SK-N-SH treated with all-trans-retinoic acid at 6 μM for 48 hours (cell line): ENCODE measurements around the gene SLC35E1.

Source experiments
- ATAC-seq: fragments of 200-7000 bp; cut with Tn5 transposase; 3 replicates; pipeline ENCODE4 v1.9.1; 2020; ENCODE audit warnings: mild to moderate bottlenecking, moderate library complexity
- ARNTL ChIP-seq: fragments of 450-650 bp; formaldehyde crosslinking; IDR thresholded peaks from 2 replicates; pipeline ENCODE4 v1.5.0; 2020; ENCODE audit warnings: low read depth, mild to moderate bottlenecking, moderate library complexity, borderline replicate concordance
- BACH2 ChIP-seq: fragments of 250-450 bp; sonication (Bioruptor Pico); IDR thresholded peaks from 2 replicates; pipeline ENCODE4 v1.9.0; 2021; ENCODE audit warnings: mild to moderate bottlenecking, borderline replicate concordance
- CSDC2 ChIP-seq: fragments of 250-450 bp; sonication (Bioruptor Pico); IDR thresholded peaks from 2 replicates; pipeline ENCODE4 v1.5.0; 2020; ENCODE audit warnings: mild to moderate bottlenecking, moderate library complexity
- GLIS3 ChIP-seq: fragments of 250-450 bp; sonication (Bioruptor Pico); IDR thresholded peaks from 2 replicates; pipeline ENCODE4 v1.5.0; 2020; ENCODE audit warnings: mild to moderate bottlenecking, moderate library complexity
- ISL1 ChIP-seq: fragments of 250-450 bp; sonication (Bioruptor Pico); IDR thresholded peaks from 2 replicates; pipeline ENCODE4 v2.1.2; 2022; ENCODE audit warnings: mild to moderate bottlenecking, moderate library complexity
- OSR1 ChIP-seq: fragments of 250-450 bp; sonication (Bioruptor Pico); IDR thresholded peaks from 2 replicates; pipeline ENCODE4 v1.8.0; 2022; ENCODE audit warnings: moderate library complexity, mild to moderate bottlenecking, inconsistent platforms
- PPARA ChIP-seq: fragments of 250-450 bp; sonication (Bioruptor Pico); IDR thresholded peaks from 2 replicates; pipeline ENCODE4 v1.5.0; 2020; ENCODE audit warnings: mild to moderate bottlenecking, borderline replicate concordance
- RARB ChIP-seq: fragments of 250-450 bp; sonication (Bioruptor Pico); IDR thresholded peaks from 2 replicates; pipeline ENCODE4 v1.8.0; 2021; ENCODE audit warnings: mild to moderate bottlenecking, moderate library complexity
- SNAI2 ChIP-seq: fragments of 250-450 bp; sonication (Bioruptor Pico); IDR thresholded peaks from 2 replicates; pipeline ENCODE4 v1.5.0; 2020; ENCODE audit warnings: mild to moderate bottlenecking, moderate library complexity
- TCF4 ChIP-seq: fragments of 250-450 bp; sonication (Bioruptor Pico); IDR thresholded peaks from 2 replicates; pipeline ENCODE4 v1.8.0; 2021; ENCODE audit warnings: mild to moderate bottlenecking, moderate library complexity, borderline replicate concordance
- TOX ChIP-seq: fragments of 250-450 bp; sonication (Bioruptor Pico); IDR thresholded peaks from 2 replicates; pipeline ENCODE4 v1.8.0; 2021; ENCODE audit warnings: mild to moderate bottlenecking, moderate library complexity, borderline replicate concordance
- ZC3H10 ChIP-seq: fragments of 250-450 bp; sonication (Bioruptor Pico); IDR thresholded peaks from 2 replicates; pipeline ENCODE4 v1.5.1; 2021; ENCODE audit warnings: mild to moderate bottlenecking, moderate library complexity
- ZFP3 ChIP-seq: fragments of 250-450 bp; sonication (Bioruptor Pico); IDR thresholded peaks from 2 replicates; pipeline ENCODE4 v1.5.0; 2020; ENCODE audit warnings: mild to moderate bottlenecking, moderate library complexity
- ZFP30 ChIP-seq: fragments of 450-650 bp; formaldehyde crosslinking; IDR thresholded peaks from 2 replicates; pipeline ENCODE4 v1.5.0; 2022; ENCODE audit warnings: mild to moderate bottlenecking, moderate library complexity
- ZNF565 ChIP-seq: fragments of 450-650 bp; formaldehyde crosslinking; conservative IDR thresholded peaks from 2 replicates; pipeline ENCODE4 v1.5.0; 2020; ENCODE audit warnings: low read depth, mild to moderate bottlenecking, moderate library complexity
- ZNF8 ChIP-seq: fragments of 450-650 bp; formaldehyde crosslinking; IDR thresholded peaks from 2 replicates; pipeline ENCODE4 v1.5.0; 2020; ENCODE audit warnings: mild to moderate bottlenecking, moderate library complexity
- TF ChIP-seq, protein P1 (sequence below): fragments of 250-450 bp; sonication (Bioruptor Pico); IDR thresholded peaks from 2 replicates; pipeline ENCODE4 v1.5.1; 2020; ENCODE audit warnings: low read depth, mild to moderate bottlenecking, moderate library complexity
- TF ChIP-seq, protein P2 (sequence below): fragments of 250-450 bp; sonication (Bioruptor Pico); IDR thresholded peaks from 2 replicates; pipeline ENCODE4 v1.8.0; 2020; ENCODE audit warnings: mild to moderate bottlenecking, moderate library complexity, borderline replicate concordance
- TF ChIP-seq, protein P3 (sequence below): fragments of 250-450 bp; sonication (Bioruptor Pico); IDR thresholded peaks from 2 replicates; pipeline ENCODE4 v1.5.1; 2021; ENCODE audit warnings: mild to moderate bottlenecking, moderate library complexity
- TF ChIP-seq, protein P4 (sequence below): fragments of 250-450 bp; sonication (Bioruptor Pico); IDR thresholded peaks from 2 replicates; pipeline ENCODE4 v1.5.0; 2020; ENCODE audit warnings: mild to moderate bottlenecking, moderate library complexity
- TF ChIP-seq, protein P5 (sequence below): fragments of 250-450 bp; sonication (Bioruptor Pico); IDR thresholded peaks from 2 replicates; pipeline ENCODE4 v1.8.0; 2021; ENCODE audit warnings: low read depth, mild to moderate bottlenecking, moderate library complexity, borderline replicate concordance

SLC35E1 gene

DNA sequence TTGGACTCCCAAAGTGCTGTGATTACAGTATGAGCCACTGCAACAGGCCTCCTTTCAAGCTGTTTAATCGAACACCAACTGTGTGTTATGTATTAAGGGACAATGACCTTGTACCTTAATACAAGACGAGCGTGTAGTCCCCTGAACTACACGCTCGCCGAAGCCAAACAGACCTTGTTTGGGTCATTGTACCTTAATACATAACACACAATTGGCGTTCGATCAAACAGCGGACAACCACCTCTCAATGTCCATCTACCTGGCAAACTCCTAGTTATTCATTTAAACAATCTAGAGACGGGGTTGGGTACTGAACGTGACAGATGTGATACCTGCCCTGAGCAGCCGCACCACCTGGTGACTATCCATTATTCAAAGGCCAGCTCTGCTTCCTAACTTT lies 31.3 kb downstream of the SLC35E1 start:
- no peak for ATAC-seq
- TF ChIP-seq ARNTL (CRISPR knock-in tag) (no peak), ZNF8 (no peak), ZFP30 (no peak), GLIS3 (CRISPR knock-in tag) (no peak), ZNF565 (CRISPR knock-in tag) (no peak), ISL1 (CRISPR knock-in tag) (no peak), BACH2 (CRISPR knock-in tag) (no peak), PPARA (no peak), SNAI2 (CRISPR knock-in tag) (no peak), TOX (CRISPR knock-in tag) (no peak), ZC3H10 (CRISPR knock-in tag) (no peak)
- TF ChIP-seq, protein P1, sequence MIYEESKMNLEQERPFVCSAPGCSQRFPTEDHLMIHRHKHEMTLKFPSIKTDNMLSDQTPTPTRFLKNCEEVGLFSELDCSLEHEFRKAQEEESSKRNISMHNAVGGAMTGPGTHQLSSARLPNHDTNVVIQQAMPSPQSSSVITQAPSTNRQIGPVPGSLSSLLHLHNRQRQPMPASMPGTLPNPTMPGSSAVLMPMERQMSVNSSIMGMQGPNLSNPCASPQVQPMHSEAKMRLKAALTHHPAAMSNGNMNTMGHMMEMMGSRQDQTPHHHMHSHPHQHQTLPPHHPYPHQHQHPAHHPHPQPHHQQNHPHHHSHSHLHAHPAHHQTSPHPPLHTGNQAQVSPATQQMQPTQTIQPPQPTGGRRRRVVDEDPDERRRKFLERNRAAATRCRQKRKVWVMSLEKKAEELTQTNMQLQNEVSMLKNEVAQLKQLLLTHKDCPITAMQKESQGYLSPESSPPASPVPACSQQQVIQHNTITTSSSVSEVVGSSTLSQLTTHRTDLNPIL (CRISPR knock-in tag): no peak
- TF ChIP-seq, protein P2, sequence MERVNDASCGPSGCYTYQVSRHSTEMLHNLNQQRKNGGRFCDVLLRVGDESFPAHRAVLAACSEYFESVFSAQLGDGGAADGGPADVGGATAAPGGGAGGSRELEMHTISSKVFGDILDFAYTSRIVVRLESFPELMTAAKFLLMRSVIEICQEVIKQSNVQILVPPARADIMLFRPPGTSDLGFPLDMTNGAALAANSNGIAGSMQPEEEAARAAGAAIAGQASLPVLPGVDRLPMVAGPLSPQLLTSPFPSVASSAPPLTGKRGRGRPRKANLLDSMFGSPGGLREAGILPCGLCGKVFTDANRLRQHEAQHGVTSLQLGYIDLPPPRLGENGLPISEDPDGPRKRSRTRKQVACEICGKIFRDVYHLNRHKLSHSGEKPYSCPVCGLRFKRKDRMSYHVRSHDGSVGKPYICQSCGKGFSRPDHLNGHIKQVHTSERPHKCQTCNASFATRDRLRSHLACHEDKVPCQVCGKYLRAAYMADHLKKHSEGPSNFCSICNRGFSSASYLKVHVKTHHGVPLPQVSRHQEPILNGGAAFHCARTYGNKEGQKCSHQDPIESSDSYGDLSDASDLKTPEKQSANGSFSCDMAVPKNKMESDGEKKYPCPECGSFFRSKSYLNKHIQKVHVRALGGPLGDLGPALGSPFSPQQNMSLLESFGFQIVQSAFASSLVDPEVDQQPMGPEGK: no peak

DNA sequence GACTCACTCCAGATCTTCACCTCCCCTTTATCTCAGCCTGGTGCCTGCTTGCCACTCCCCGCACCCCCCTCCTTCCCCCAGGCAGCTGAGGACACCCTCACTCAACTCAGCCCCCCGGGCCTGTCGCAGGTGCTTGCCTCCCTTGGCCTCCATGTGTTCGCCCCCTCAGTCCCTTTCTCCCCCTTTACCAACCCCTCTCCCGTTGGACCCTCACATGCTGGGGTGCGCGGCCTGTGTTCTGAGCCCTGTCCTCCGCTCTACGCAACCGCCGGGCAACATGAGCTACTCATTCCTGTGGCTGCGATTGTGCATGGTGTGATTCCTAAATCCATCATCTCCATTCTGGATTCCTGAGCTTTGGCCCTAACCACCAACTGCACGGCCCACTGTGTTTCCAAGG lies 35.1 kb downstream of the SLC35E1 start:
- no peak for ATAC-seq
- TF ChIP-seq PPARA: no peak
- TF ChIP-seq, protein P3, sequence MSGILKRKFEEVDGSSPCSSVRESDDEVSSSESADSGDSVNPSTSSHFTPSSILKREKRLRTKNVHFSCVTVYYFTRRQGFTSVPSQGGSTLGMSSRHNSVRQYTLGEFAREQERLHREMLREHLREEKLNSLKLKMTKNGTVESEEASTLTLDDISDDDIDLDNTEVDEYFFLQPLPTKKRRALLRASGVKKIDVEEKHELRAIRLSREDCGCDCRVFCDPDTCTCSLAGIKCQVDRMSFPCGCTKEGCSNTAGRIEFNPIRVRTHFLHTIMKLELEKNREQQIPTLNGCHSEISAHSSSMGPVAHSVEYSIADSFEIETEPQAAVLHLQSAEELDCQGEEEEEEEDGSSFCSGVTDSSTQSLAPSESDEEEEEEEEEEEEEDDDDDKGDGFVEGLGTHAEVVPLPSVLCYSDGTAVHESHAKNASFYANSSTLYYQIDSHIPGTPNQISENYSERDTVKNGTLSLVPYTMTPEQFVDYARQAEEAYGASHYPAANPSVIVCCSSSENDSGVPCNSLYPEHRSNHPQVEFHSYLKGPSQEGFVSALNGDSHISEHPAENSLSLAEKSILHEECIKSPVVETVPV (CRISPR knock-in tag): no peak
- no peak for TF ChIP-seq SNAI2 (CRISPR knock-in tag)
- no peak for TF ChIP-seq ZFP3
- no peak for TF ChIP-seq ISL1 (CRISPR knock-in tag)
- TF ChIP-seq, protein P1 (CRISPR knock-in tag): no peak
- no peak for TF ChIP-seq CSDC2
- no peak for TF ChIP-seq ZFP30
- TF ChIP-seq OSR1: no peak
- no peak for TF ChIP-seq ZNF565 (CRISPR knock-in tag)
- TF ChIP-seq RARB: no peak
- TF ChIP-seq, protein P4, sequence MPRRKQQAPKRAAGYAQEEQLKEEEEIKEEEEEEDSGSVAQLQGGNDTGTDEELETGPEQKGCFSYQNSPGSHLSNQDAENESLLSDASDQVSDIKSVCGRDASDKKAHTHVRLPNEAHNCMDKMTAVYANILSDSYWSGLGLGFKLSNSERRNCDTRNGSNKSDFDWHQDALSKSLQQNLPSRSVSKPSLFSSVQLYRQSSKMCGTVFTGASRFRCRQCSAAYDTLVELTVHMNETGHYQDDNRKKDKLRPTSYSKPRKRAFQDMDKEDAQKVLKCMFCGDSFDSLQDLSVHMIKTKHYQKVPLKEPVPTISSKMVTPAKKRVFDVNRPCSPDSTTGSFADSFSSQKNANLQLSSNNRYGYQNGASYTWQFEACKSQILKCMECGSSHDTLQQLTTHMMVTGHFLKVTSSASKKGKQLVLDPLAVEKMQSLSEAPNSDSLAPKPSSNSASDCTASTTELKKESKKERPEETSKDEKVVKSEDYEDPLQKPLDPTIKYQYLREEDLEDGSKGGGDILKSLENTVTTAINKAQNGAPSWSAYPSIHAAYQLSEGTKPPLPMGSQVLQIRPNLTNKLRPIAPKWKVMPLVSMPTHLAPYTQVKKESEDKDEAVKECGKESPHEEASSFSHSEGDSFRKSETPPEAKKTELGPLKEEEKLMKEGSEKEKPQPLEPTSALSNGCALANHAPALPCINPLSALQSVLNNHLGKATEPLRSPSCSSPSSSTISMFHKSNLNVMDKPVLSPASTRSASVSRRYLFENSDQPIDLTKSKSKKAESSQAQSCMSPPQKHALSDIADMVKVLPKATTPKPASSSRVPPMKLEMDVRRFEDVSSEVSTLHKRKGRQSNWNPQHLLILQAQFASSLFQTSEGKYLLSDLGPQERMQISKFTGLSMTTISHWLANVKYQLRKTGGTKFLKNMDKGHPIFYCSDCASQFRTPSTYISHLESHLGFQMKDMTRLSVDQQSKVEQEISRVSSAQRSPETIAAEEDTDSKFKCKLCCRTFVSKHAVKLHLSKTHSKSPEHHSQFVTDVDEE: no peak
- TF ChIP-seq, protein P5, sequence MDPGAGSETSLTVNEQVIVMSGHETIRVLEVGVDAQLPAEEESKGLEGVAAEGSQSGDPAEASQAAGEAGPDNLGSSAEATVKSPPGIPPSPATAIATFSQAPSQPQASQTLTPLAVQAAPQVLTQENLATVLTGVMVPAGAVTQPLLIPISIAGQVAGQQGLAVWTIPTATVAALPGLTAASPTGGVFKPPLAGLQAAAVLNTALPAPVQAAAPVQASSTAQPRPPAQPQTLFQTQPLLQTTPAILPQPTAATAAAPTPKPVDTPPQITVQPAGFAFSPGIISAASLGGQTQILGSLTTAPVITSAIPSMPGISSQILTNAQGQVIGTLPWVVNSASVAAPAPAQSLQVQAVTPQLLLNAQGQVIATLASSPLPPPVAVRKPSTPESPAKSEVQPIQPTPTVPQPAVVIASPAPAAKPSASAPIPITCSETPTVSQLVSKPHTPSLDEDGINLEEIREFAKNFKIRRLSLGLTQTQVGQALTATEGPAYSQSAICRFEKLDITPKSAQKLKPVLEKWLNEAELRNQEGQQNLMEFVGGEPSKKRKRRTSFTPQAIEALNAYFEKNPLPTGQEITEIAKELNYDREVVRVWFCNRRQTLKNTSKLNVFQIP (CRISPR knock-in tag): no peak
- TF ChIP-seq BACH2 (CRISPR knock-in tag): no peak

DNA sequence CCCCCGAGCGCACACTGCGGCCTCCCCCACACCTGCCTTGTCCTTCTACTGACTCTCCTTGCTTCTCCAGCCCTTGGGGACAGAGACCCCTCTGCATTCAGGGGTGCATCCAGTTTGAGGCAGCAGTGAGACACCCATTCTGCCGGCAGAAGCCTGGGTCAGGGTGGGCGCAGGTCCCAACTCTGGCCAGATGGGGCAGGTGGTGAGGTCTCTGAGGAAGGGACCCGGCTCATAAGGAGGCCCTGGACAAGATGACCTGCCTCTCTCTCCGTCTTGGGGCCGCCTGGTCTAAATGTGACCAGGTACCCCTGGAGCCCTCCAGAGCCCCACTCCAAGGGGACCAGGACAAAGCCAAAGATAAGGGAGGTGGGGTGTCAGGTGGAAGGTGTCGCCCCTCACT lies 36.1 kb downstream of the SLC35E1 start:
- TF ChIP-seq TOX (CRISPR knock-in tag): no peak
- TF ChIP-seq PPARA: no peak
- TF ChIP-seq ZFP30: no peak
- TF ChIP-seq, protein P1 (CRISPR knock-in tag): no peak
- no peak for TF ChIP-seq ZNF8
- no peak for TF ChIP-seq BACH2 (CRISPR knock-in tag)
- TF ChIP-seq, protein P5 (CRISPR knock-in tag): no peak
- TF ChIP-seq GLIS3 (CRISPR knock-in tag): no peak
- no peak for TF ChIP-seq TCF4 (CRISPR knock-in tag)
- TF ChIP-seq ZFP3: no peak
- TF ChIP-seq OSR1: no peak
- TF ChIP-seq, all 23 proteins: peak for 0

More for the DNA sequence above, 36.1 kb downstream of the SLC35E1 start:
- ATAC-seq: no peak; the same call in 2 of the 3 replicates
